ENCODE results near the gene CHAD.
"Not testable (repeated sequence)": the region's sequence is repeated elsewhere in the genome, so short reads cannot be mapped to it uniquely, and the experiment has no call there.

Gene CHAD

DNA sequence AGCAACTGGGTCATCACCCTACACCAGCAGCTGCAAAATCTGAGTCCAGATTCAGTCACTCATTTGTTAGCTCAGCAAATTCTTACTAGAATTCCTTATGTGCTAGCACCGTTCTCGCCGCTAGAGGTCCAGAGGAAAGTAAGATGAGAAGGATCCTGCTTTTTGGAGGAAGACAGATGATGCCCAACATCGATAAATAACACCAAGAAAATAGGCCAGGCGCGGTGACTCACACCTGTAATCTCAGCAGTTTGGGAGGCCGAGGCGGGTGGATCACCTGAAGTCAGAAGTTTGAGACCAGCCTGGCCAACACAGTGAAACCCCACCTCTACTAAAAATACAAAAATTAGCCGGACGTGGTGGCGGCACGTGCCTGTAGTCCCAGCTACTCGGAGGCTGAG is 4.1 kb upstream of the CHAD start:
- DNase-seq: not testable (repeated sequence)

DNA sequence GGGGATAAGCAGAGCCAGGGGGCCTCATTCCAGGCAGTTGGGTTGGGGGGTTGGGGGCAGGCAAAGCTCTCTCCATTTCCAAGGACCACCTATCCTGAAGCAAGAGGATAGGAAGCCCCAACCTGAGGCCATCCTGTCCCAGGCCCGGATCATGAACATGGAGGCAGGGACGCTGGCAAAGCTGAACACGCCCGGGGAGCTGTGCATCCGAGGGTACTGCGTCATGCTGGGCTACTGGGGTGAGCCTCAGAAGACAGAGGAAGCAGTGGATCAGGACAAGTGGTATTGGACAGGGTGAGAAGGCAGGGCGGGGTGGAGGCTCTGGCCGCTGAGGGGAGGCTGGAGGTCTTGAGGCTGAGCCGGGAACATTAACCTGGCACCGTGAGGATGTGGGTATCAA is 3.6 kb upstream of the CHAD start:
- no peak for DNase-seq

DNA sequence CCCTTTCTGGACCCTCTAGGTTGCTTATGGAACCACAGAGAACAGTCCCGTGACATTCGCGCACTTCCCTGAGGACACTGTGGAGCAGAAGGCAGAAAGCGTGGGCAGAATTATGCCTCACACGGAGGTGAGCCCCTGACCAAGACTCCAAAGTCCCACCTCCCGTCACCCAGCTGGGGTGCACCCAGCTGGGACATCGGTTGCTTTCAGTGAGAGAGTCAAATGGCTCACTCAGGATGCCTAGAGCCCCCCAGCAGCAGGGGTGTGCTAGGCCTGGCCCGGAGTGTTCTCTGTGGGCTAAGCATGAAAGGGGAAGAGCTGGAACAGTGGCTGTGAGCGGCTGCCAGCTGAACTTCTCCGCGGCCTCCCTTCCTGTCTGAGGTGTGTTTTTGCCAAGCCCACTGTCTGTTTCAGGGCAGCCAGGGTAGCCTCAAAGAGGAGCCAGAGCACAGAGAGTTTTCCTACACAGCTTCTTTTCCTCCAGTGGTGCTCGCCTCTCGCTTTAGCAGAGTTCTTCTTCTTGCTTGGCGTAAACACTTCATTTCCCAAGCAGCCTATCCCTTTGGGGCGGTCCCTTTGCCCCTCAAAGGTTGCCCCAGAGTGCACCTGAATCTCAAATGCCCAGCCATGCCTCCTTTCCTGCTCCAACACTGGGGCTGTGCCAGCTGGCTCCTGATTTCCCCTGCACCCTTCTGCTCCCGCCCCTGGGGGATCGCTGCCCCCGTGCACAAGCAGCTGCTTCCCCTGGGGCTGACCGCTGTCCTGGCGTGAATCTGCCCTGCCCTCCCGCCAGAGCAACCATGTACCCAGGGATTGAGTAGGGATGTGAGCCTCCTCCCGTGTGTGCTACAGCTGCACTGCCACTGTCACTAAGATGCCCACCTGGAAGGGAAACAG is 2.6 kb upstream of the CHAD start:
- no peak for DNase-seq

DNA sequence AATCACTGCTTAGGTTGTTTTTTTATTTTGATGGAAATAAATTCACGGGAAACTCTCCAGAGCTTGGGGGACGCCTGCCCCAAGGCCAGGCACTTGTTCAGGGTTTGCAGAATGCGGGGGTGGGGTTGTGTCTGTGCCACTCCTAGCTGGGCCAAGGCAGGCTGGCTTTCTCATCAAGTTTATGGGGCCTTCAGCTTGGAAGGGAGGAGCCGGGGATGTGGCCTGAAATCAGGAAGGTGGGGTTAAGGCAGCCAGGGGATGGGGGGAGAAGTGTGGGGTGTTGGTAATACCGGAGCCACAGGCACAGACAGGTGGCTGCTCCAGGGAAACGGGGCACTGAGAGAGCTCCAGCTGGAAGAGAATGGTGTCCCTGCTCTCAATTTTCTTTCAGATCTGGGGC is 1.7 kb upstream of the CHAD start:
- no peak for DNase-seq

DNA sequence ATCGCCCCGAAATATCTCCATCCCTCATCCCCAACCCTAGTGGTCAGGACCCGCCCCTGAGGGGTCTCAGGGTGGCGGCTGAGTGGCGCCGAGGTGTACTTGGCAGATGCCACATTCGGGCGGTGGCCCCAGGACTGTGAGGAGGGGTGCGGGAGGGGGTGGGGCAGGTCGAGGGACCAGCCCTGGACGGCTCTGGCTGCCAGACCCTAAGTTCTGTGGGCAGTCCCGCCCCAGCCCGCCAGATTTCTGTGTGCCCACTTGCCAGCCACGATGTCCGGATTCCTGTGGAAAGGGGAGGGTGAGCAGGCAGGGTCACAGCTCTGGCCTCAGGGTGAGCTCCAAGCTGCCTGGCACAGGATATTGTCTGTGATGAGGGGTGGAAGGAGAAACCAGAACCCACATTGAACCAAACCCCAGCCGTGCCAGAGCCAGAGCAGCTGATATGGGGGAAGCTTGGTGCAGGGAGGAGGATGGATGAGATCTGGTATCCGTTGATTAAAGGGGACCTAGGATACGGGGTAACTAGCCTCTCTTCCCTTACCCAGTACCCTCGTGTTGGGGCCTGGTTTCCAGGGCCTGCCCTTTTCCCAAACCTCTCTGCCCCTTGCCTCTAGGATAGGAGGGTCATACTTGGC is 1.1 kb upstream of the CHAD start:
- no peak for DNase-seq

DNA sequence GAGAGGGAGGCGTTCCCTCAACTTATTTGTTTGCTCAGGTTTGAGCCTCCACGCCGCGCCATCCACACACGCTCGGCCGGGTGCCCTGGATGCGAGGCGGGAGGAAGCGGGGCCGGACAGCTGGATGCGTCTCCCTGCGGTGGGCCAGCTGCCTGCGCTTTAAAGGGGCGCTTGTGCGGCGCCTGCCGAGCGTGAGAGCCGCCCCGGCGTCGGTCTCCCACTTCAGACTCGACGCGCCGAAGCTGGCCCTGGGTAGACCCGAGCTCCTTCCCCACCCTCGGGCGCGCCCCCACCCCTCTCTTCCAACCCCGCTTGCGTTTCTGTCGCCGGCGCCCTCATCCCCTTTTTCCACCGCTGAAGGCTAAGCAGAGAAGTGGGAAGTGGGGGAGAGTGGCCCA is 527 bp upstream of the CHAD start:
- DNase-seq: no peak

DNA sequence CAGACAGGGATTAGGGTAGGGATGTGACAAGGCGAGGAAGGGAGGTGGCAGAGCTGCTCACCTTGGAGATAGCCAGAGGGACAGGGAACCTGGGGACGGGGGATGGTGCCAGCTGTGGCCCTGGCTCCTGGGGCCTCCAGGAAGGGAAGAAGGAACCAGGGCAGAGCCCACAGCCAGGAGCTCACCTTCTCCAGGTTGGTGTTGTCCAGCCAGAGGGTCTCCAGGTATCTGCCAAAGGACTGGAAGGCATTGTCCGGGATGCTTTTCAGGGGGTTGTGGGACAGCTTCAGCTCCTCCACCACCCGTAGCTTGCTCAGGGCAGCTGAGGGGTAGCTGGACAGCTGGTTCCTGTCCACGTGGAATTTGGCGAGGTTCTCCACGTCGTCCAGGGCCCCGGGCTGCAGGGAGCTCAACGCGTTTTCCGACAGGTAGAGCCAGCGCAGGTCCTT is 801 bp downstream of the CHAD start:
- DNase-seq: no peak

DNA sequence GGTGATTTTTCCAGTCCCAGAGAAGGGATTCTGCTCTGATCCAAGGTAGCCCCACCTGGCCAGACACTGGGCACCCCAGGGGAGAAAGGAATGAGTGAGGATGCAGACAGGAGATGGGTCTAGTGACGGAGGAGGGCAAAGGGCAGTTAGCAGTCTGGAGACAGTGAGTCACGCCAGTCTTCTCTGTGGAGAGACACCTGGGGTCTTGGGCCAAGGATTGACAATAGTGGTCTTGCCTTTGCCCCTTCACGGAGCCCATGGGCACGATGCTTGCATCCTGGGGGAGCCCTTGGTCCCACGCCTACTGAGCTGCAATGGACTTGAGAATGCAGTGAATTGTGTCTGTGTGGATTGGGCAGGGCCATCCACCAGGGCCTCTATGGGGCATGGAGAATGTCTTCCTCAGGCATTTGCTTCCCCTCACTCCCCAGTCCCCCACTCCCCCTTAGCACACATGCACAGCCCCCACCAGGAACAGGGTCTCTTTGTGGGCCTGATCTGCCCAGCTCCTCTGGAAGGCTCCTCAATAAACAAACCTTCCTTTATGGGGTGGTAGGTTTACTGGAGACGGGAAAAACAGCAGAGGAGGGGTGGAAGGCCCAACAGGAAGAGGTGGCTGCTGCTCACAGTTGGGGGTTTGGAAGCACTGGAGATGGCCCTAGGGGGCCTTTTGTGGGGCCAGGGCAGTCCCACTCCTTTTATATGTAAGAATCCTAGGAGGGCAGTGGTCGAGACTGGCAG is 1.4 kb downstream of the CHAD start:
- no peak for DNase-seq

DNA sequence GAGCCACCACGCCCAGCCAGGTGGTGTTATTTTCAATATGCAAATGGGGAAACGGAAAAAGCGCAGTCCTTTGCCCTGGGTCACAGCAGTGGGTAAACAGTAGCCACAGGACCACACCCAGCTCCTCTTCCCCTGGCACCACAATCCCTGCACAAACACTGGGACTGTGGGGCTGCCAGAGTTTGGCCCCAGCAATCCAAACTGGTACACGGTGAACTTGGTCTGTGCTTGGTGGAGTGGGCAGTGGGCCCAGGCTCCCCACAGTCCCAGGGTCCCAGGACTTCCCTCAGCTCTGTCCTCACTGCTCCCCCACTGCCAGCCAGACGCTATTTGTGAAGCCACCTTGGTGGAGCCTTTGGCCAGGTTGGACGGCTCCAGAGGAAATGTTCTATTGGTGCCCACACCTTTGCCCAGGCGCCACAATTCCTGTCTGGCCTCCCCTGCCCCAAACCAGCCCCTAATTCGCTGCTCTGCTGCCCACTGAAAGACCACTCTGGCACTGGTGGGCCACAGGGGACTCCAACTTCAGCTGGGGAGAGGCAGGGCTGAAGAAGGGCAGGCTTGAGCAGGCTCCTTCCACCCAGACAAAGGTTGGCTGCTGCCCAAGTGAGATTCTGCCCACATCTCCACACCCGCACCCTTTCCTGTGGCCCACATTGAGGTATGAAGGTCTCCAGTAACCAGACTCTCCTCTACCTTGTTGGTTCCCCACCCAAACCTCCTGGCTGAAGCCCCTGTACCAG is 2.1 kb downstream of the CHAD start:
- DNase-seq: no peak

DNA sequence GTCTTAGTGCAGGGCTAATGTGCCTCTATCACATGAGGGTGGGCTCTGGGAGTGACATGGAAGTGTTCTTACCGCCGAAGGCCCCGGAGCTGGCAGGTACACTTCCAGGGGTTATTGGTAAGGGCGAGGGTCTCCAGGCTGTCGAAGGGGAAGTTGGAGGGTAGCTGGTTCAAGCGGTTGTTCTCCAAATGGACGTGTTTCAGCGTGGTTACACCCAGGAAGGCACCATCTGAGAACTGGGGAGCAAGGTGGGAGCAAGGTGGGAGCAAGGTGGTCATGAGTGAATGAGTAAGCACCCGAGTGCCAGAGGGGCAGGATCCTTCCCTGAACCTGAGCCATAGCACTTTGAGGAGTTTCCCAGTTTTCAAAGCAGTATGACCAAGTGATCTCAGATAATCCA is 3.0 kb downstream of the CHAD start:
- DNase-seq: no peak

DNA sequence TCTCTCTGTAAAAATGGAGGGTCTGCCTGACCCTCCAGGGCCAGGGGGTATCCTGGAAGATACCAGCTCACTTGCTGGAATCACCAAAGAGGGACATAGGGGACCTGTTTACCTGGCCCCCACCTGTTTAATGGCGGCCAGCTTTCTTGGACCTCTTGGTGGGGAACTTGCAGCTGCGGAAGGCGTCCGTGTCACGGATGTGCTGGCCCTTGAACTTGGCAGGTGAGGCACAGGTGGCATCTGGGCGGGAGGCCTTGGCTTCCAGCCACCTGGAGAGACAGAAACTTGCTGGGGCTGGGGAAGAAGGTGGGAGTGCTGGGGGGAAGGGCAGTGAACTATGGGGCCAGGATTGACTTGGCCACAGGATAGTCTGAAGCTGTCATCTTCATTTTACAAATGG is 3.5 kb downstream of the CHAD start:
- DNase-seq: no peak

DNA sequence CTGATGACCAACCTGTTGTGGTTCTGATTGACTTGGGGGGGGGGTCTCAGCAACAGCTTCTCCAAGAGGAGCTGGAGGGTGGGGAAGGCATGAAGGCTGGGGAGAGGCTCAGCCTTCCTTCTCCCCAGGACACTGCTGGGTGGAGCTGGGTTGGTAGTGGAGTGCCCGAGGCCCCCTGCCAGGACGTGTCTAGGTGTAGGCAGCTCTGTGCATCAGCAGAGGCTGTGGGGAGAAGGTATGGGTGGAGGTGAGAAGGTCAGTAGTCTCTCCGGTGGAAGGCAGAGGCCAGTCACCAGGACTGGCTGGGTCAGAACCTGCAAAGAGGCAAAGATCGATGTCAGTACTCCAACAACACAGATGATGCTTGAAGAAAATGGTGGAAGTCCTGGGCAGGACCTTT is 3.9 kb downstream of the CHAD start:
- DNase-seq: no peak

DNA sequence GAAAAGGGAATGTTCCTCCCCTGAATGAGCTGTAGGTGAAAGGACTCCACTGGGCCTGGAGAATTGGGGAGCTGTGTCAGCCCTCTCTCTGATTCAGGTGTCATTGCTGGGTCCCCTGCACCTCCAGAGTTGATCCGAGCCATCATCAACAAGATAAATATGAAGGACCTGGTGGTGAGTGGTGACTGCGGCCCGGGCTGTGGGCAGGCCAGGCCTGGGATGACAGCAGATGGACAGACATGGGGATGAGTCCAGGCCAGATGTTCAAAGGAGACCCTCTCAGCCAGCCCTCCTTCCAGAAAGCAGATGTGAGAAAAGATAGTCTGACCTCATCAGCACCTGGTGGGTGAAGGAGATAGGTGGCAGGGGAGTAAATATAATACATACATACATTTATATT is 4.6 kb downstream of the CHAD start:
- no peak for DNase-seq

DNA sequence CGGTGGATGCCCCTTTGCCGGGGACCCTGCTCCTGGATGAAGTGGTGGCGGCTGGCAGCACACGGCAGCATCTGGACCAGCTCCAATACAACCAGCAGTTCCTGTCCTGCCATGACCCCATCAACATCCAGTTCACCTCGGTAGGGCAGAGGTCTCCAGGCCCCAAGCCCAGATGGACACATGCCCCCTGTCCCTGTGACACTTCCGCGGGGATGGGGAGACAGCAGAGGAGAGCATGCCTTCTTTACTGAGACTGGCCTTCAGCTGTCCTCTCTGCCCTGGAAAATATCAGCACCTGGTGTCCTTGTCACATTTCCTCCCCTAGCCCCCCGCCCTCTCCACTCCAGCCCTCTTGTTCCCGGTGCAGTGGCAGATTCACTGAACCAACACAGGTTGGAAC is 6.2 kb downstream of the CHAD start:
- no peak for DNase-seq

DNA sequence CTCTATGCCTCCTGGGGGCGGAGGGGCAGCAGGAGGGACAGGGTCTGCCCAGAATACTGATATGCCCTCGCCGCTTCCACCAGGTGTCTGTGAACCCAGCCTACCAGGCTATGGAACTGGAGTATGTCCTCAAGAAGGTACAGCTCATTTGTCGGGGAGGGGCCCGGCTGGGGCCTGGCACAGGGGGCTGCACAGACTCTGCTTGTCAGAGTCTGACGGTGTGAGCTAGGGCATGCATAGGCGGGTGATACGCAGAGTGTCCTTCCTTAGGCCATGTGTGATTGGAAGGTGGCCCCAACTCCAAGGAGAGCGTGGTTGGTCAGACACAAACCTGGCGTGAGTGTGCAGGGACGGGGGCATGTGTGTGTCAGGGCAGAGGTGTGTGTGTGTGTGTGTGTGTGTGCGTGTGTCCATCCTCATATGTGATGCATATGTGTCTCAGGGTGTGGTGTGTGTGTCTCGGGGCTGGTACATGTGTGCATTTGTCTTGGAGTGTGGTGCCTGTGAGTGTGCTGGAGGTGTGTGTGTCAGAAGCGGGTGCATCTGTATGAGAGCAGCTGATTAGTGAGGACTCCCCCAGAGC is 7.0 kb downstream of the CHAD start:
- DNase-seq: no peak

DNA sequence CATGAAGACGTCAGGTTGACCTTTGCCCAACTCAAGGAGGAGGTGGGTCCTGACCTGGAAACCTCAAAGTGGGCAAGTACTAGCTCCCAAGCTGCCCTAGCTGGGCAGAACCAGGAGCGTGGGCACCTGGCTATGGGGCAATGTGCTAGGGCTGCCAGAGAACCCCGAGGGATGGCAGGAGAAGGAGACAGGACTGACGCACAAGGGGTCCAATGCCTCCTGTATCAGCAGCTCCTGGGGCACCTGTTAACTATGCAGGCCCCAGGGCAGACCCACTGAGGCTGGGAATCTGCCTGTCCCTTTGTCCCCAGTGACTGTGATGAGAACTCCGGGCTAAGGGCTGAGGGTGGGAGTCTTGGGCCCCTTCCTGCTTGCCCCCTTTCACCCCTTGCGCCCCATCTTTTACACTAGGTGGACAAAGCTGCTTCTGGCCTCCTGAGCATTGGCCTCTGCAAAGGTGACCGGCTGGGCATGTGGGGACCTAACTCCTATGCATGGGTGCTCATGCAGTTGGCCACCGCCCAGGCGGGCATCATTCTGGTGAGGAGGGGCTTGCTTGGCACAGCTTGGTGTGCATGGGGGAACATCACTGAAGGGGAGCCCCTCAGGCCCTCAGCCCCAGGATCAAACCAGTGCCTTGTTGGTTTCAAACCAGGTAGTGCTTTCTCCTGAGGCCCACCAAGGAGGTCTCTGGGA is 7.7 kb downstream of the CHAD start:
- no peak for DNase-seq

DNA sequence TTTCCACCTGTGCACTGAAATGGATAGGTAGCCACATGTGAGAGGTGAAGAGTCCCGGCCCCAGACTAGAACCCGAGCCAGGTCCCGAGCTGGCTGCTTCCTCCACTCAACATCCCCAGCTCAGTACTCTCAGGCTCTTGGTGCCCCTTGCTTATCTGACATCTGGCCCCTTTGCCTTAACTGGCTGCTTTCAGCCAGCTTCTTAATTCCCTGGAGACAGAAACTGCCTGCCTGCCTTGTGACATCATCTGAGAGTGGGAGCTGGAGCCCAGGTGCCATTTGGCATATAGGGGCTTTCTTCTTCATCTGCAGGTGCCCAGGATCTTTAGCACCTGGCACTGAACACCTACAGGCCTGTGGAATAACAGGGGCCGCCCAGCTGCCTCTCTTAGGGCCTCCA is 8.9 kb downstream of the CHAD start:
- DNase-seq: no peak

DNA sequence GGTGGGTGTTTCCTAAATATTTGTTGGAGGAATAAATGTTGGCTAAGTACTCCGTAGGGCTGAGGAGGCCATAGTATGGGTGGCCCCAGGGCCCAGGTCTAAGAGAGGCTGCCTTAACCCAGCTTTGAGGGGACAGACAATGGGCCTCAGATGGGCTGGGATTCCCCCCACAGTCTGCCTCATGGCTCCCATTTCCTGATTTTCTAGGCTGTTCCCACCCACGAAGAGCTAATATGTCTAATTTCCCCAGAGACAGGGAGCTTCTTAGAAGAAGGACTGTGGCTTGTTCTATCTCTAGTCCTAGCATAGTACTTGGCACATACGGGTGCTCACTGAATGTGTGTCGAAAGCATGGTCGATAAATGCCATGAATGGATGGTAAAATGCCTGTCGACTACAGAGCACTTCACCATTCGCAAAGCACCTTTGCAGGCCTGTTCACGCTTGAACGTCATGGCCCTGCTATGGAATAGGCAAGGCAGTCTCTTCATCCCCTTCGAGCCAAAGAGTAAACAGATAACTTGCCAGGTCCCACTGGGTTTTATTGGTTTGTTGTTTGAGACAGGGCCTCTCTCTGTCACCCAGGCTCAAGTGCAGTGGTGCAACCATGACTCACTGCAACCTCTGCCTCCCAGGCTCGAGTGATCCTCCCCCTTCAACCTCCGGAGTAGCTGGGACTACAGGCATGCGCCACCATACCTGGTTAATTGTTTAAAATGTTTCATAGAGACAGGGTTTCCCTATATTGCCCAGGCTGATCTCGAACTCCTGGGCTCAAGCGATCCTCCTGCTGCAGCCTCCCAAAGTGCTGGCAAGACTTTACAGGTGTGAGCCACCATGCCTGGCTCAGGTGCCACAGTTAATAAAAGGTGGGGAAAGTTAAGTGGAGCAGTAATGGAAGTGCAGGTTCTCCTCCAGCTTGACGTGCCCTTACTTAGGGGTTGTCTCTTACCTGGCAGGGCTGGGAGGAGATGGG is 9.7 kb downstream of the CHAD start:
- no peak for DNase-seq

DNA sequence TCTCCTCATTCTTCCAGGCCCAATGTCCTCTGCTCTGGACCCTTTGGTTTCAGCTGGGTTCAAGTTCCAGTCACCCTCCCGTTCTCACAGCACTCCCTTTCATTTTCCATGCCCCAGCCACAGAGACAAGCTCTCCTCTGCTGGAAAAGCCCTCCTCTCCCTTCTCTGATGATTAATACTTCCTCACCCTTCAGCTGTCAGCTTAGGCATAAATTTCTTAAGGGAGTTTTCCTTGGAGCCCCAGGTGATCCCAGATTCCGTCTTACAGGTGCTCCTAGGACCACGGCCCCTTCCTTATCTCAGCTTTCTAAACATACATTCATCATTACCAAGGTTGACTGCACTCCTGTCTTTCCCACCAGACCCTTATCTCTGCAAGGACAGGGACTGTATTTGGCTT is 10.4 kb downstream of the CHAD start:
- DNase-seq: no peak

DNA sequence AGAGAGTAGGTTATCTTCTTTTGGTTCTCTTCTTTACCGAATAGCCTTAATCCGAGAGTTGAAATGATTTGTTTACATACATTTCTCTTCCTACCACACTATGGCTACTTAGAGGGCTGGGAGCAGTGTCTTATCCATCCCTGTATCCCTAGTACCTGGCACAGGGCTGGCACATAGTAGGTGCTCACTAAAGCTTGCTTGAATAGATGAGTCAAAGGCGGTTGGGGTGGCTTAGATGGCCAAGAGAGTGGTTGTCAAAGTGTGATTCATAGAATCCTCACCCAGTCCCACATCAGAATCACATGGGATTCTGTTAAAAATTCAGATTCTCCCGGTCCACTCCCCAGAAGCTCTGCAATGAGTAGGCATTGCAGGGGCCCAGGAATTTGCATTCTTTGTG is 11.1 kb downstream of the CHAD start:
- DNase-seq: no peak

DNA sequence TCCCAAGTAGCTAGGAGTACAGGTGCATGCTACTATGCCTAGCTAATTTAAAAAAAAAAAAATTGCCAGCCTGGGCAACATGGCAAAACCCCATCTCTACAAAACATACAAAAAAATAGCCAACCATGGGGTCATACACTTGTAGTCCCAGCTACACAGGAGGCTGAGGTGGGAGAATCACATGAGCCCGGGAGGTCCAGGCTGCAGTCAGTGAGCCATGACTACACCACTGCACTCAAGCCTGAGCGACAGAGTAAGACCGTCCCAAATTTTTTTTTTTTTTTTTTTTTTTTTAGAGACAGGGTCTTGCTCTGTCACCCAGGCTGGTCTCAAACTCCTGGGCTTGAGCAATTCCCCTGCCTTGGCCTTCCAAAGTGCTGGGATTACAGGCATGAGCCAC is 14.8 kb downstream of the CHAD start:
- DNase-seq: no peak
